GM23338 (cell line): ENCODE data around the gene ORAI1. TPM values are rescaled to one million over a fixed set of nuclear protein-coding genes. Genes with fewer than 3 reads are reported as not detected.

Experiments used
- ATAC-seq: fragments of 200-7000 bp; cut with Tn5 transposase; 3 replicates; pipeline ENCODE4 v1.9.1; 2020
- DNase-seq: peaks from one replicate; pipeline ENCODE4 v3.0.0-alpha.2; 2015; ENCODE audit warnings: low spot score
- H2AFZ ChIP-seq: fragments of 200-600 bp; sonication (generic); 2 replicates; pipeline ENCODE4 v1.8.0; 2016; ENCODE audit warnings: antibody characterized with exemption, mild to moderate bottlenecking, moderate library complexity
- H3F3A ChIP-seq: fragments of 200-600 bp; sonication (generic); replicated peaks from 2 replicates; pipeline ENCODE4 v1.8.0; 2017; ENCODE audit warnings: antibody characterized with exemption, mixed run types, low read depth
- H3K27ac ChIP-seq: fragments of 200-600 bp; sonication (generic); 2 replicates; pipeline ENCODE4 v1.6.1; 2016; ENCODE audit warnings: low read depth
- H3K27me3 ChIP-seq: fragments of 200-600 bp; sonication (generic); 2 replicates; pipeline ENCODE4 v1.8.0; 2016; ENCODE audit warnings: mild to moderate bottlenecking, mixed run types, moderate library complexity; ENCODE audit not compliant: insufficient read depth
- H3K36me3 ChIP-seq: fragments of 200-600 bp; sonication (generic); 2 replicates; pipeline ENCODE4 v1.8.0; 2016; ENCODE audit warnings: mild to moderate bottlenecking; ENCODE audit not compliant: insufficient read depth
- H3K4me1 ChIP-seq: fragments of 200-600 bp; sonication (generic); 2 replicates; pipeline ENCODE4 v1.8.0; 2016; ENCODE audit warnings: mild to moderate bottlenecking, moderate library complexity; ENCODE audit not compliant: insufficient read depth
- H3K4me2 ChIP-seq: fragments of 200-600 bp; sonication (generic); 2 replicates; pipeline ENCODE4 v1.7.1; 2017; ENCODE audit warnings: mixed run types
- H3K4me3 ChIP-seq: fragments of 200-600 bp; sonication (generic); 2 replicates; pipeline ENCODE4 v1.6.1; 2016; ENCODE audit warnings: mixed run types
- H3K79me2 ChIP-seq: fragments of 200-600 bp; sonication (generic); replicated peaks from 2 replicates; pipeline ENCODE4 v1.8.0; 2017; ENCODE audit warnings: mild to moderate bottlenecking; ENCODE audit not compliant: insufficient read depth
- H3K9me2 ChIP-seq: fragments of 200-600 bp; sonication (generic); 2 replicates; pipeline ENCODE4 v1.8.0; 2017; ENCODE audit not compliant: insufficient read depth
- H4K20me1 ChIP-seq: fragments of 200-600 bp; sonication (generic); replicated peaks from 2 replicates; pipeline ENCODE4 v1.8.0; 2017; ENCODE audit warnings: mild to moderate bottlenecking; ENCODE audit not compliant: insufficient read depth
- H3K27ac Mint-ChIP-seq: 2 replicates; pipeline ENCODE4 v1.8.0; 2020; ENCODE audit warnings: inconsistent platforms, mild to moderate bottlenecking, moderate library complexity, mixed read lengths
- H3K27me3 Mint-ChIP-seq: 3 replicates; pipeline ENCODE4 v1.8.0; 2022; ENCODE audit warnings: low read depth, mild to moderate bottlenecking, moderate library complexity, mixed read lengths, inconsistent platforms; ENCODE audit not compliant: insufficient read depth, poor library complexity
- H3K36me3 Mint-ChIP-seq: 3 replicates; pipeline ENCODE4 v1.8.0; 2021; ENCODE audit warnings: low read depth, mild to moderate bottlenecking, inconsistent platforms, moderate library complexity, mixed read lengths
- H3K4me1 Mint-ChIP-seq: 3 replicates; pipeline ENCODE4 v1.8.0; 2020; ENCODE audit warnings: mild to moderate bottlenecking, inconsistent platforms, mixed read lengths
- H3K4me3 Mint-ChIP-seq: 3 replicates; pipeline ENCODE4 v1.8.0; 2021; ENCODE audit warnings: moderate library complexity, mild to moderate bottlenecking, inconsistent platforms, mixed read lengths
- H3K9me3 Mint-ChIP-seq: 3 replicates; pipeline ENCODE4 v1.8.0; 2020; ENCODE audit warnings: moderate library complexity, mild to moderate bottlenecking, inconsistent platforms, mixed read lengths
- CREB1 ChIP-seq: fragments of 250-450 bp; sonication (Bioruptor Pico); IDR thresholded peaks from 2 replicates; pipeline ENCODE4 v1.5.0; 2020; ENCODE audit warnings: low read depth, mild to moderate bottlenecking, moderate library complexity
- ETS1 ChIP-seq: IDR thresholded peaks from 2 replicates; pipeline ENCODE4 v1.6.1; 2016; ENCODE audit warnings: antibody characterized with exemption
- EZH2 ChIP-seq: fragments of 200-600 bp; sonication (generic); IDR thresholded peaks from one replicate; pipeline ENCODE4 v1.8.0; 2017; ENCODE audit warnings: antibody characterized with exemption, mild to moderate bottlenecking, low read depth; ENCODE audit not compliant: unreplicated experiment
- JUNB ChIP-seq: IDR thresholded peaks from one replicate; pipeline ENCODE4 v1.6.1; 2016; ENCODE audit warnings: antibody characterized with exemption; ENCODE audit not compliant: unreplicated experiment
- NANOG ChIP-seq: IDR thresholded peaks from 2 replicates; pipeline ENCODE4 v1.6.1; 2016; ENCODE audit warnings: antibody characterized with exemption, borderline replicate concordance
- POLR2AphosphoS5 ChIP-seq: IDR thresholded peaks from 2 replicates; pipeline ENCODE4 v1.6.1; 2016; ENCODE audit warnings: antibody characterized with exemption, low read depth
- REST ChIP-seq: IDR thresholded peaks from one replicate; pipeline ENCODE4 v1.6.1; 2018; ENCODE audit warnings: antibody characterized with exemption; ENCODE audit not compliant: unreplicated experiment
- ZNF114 ChIP-seq: fragments of 250-450 bp; sonication (Bioruptor Pico); IDR thresholded peaks from 2 replicates; pipeline ENCODE4 v1.5.0; 2020; ENCODE audit warnings: mild to moderate bottlenecking, moderate library complexity
- ZNF331 ChIP-seq: fragments of 250-450 bp; sonication (Bioruptor Pico); IDR thresholded peaks from 2 replicates; pipeline ENCODE4 v1.5.0; 2020; ENCODE audit warnings: low read depth, mild to moderate bottlenecking, moderate library complexity
- ZNF462 ChIP-seq: fragments of 250-450 bp; sonication (Bioruptor Pico); IDR thresholded peaks from 2 replicates; pipeline ENCODE4 v1.5.0; 2020; ENCODE audit warnings: mild to moderate bottlenecking, moderate library complexity
- polyA plus RNA-seq: library from polyadenylated mRNA; unstranded; fragments of >200 nt; fragmentation: Nextera tagmentation; extraction: Ambion mirVana; gene quantifications from 2 replicates; pipeline ENCODE4 v1.2.1, GENCODE V29; 2016
- total RNA-seq: library from RNA; depleted of rRNA; stranded (reverse); fragments of >200 nt; shearing (Covaris generic); gene quantifications from 2 replicates; pipeline ENCODE4 v1.2.3, GENCODE V29; 2014

The ORAI1 gene
- total and polyA plus RNA-seq, 2 experiments from 2014 or later = 23.7 to 32.0 TPM

GRCh38 chr12:121590476-121591143 is 35.7 kb upstream of the ORAI1 start (continued):
- TF ChIP-seq REST = no peak
- TF ChIP-seq EZH2 = no peak
- TF ChIP-seq ZNF114 (CRISPR knock-in tag) = no peak
- TF ChIP-seq JUNB = no peak
- TF ChIP-seq NANOG = no peak
- no peak for TF ChIP-seq ETS1
- no peak for TF ChIP-seq ZNF331 (CRISPR knock-in tag)
- TF ChIP-seq CREB1 (CRISPR knock-in tag) = no peak
- TF ChIP-seq POLR2AphosphoS5 = no peak

- Histone ChIP-seq H3K27me3 (no peaks in the 10 kb centered on the region), H3K36me3 (peaks cover 13% of the 10 kb centered on the region; the same call in 1 of the 2 replicates), H3K79me2 (peaks cover 28% of the 10 kb centered on the region), H3F3A (0 out of 2 replicates have a peak, but pooled peaks cover 7% of the 10 kb centered on the region), H3K9me2 (no peaks in the 10 kb centered on the region), H3K4me1 (peaks cover 9% of the 10 kb centered on the region), H4K20me1 (no peaks in the 10 kb centered on the region), H2AFZ (no peak overlapping the region), H3K27ac (peak overlapping the region; percentile 61; the same call in 1 of the 2 replicates), H3K4me2 (no peak overlapping the region), H3K4me3 (no peak overlapping the region)
- Mint-ChIP-seq H3K27ac (peak overlapping the region; percentile 82; the same call in 1 of the 2 replicates), H3K36me3 (peaks cover 40% of the 10 kb centered on the region), H3K4me1 (peaks cover 24% of the 10 kb centered on the region), H3K9me3 (no peaks in the 10 kb centered on the region), H3K4me3 (peak overlapping the region; percentile 13; the same call in 1 of the 3 replicates), H3K27me3 (peaks cover 11% of the 10 kb centered on the region)
- ATAC-seq (no peak), DNase-seq (no peak)
- TF ChIP-seq REST (no peak), ZNF462 (CRISPR knock-in tag) (no peak), EZH2 (no peak)
Observed at GRCh38 chr12:121592320-121592719, 34.0 kb upstream of the ORAI1 start.
